GM18867 (cell line): ENCODE measurements around the gene CHMP4B.
"Not testable (repeated sequence)": the region's sequence is repeated elsewhere in the genome, so short reads cannot be mapped to it uniquely, and the experiment has no call there.

Experiments used
- ATAC-seq: cut with Tn5 transposase; IDR thresholded peaks from one replicate; pipeline ENCODE4 v1.9.1; 2021; ENCODE audit warnings: mild to moderate bottlenecking, moderate library complexity; ENCODE audit not compliant: unreplicated experiment

The CHMP4B gene

GRCh38 chr20:33789109-33789857 is 21.9 kb upstream of the CHMP4B start:
- no peak for ATAC-seq

GRCh38 chr20:33789858-33790182 is 21.3 kb upstream of the CHMP4B start:
- ATAC-seq: no peak

- ATAC-seq: no peak
Measured at GRCh38 chr20:33790566-33790965, 20.6 kb upstream of the CHMP4B start.

- ATAC-seq: no peak
Measured at GRCh38 chr20:33791021-33791420, 20.1 kb upstream of the CHMP4B start.

- no peak for ATAC-seq
Measured at GRCh38 chr20:33791540-33791939, 19.6 kb upstream of the CHMP4B start.

GRCh38 chr20:33791959-33792597 is 19.1 kb upstream of the CHMP4B start:
- no peak for ATAC-seq

GRCh38 chr20:33792598-33792989 is 18.6 kb upstream of the CHMP4B start:
- ATAC-seq: not testable (repeated sequence)

- no peak for ATAC-seq
Measured at GRCh38 chr20:33793011-33793931, 17.9 kb upstream of the CHMP4B start.

- no peak for ATAC-seq
Measured at GRCh38 chr20:33796263-33796906, 14.8 kb upstream of the CHMP4B start.

GRCh38 chr20:33796907-33797544 is 14.1 kb upstream of the CHMP4B start:
- ATAC-seq: no peak

GRCh38 chr20:33798444-33798843 is 12.7 kb upstream of the CHMP4B start:
- ATAC-seq: no peak

GRCh38 chr20:33803921-33804337 is 7.2 kb upstream of the CHMP4B start:
- no peak for ATAC-seq

GRCh38 chr20:33808388-33808787 is 2.8 kb upstream of the CHMP4B start:
- no peak for ATAC-seq

- no peak for ATAC-seq
Measured at GRCh38 chr20:33810259-33810658, 889 bp upstream of the CHMP4B start.

- ATAC-seq: peak; percentile 16
Measured at GRCh38 chr20:33811776-33812151, 616 bp downstream of the CHMP4B start.

- ATAC-seq: no peak
Measured at GRCh38 chr20:33812152-33812849, 1.2 kb downstream of the CHMP4B start.

- ATAC-seq: no peak
Measured at GRCh38 chr20:33812908-33813462, 1.8 kb downstream of the CHMP4B start.

GRCh38 chr20:33814238-33814712 is 3.1 kb downstream of the CHMP4B start:
- ATAC-seq: no peak

- no peak for ATAC-seq
Measured at GRCh38 chr20:33815671-33816070, 4.5 kb downstream of the CHMP4B start.

- ATAC-seq: no peak
Measured at GRCh38 chr20:33816191-33816590, 5.0 kb downstream of the CHMP4B start.
